ENCODE measurements around the gene NOP58.
"Not testable (repeated sequence)": the region's sequence is repeated elsewhere in the genome, so short reads cannot be mapped to it uniquely, and the experiment has no call there.

The NOP58 gene

GRCh38 chr2:202261531-202261930 is 4.0 kb upstream of the NOP58 start:
- TF ChIP-seq CTCF (IDR thresholded peaks at IDR 0.05; ENCODE audit: low read depth, low read length): no peak
- no peak for DNase-seq (ENCODE audit: extremely low read depth, low read depth)

DNA sequence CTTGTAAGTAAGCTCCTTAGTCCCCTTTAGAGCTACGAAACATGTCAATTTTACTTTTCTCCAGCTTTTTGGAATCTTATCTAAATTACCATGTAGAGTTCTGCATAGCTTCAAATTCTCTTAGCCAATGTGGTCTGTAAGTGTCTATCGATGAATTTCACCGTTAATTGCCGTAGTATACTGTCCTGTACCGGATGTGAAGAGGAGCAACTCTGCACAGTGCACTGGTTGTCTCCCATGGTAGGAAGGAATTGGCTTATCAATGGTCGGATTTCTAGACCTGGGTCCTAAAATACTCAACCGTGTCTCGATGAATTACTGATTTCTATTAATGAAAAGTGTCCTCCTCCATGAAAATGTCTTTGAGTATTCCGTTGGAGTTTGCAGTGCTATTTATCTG is 1.9 kb downstream of the NOP58 start:
- no peak for TF ChIP-seq CTCF (IDR thresholded peaks at IDR 0.05; ENCODE audit: low read depth, low read length)
- no peak for DNase-seq (ENCODE audit: extremely low read depth, low read depth)

- no peak for DNase-seq (ENCODE audit: extremely low read depth, low read depth)
- TF ChIP-seq CTCF (IDR thresholded peaks at IDR 0.05; ENCODE audit: low read depth, low read length): no peak
These were observed 4.0 kb downstream of the NOP58 start for GRCh38 chr2:202269585-202269984.

DNA sequence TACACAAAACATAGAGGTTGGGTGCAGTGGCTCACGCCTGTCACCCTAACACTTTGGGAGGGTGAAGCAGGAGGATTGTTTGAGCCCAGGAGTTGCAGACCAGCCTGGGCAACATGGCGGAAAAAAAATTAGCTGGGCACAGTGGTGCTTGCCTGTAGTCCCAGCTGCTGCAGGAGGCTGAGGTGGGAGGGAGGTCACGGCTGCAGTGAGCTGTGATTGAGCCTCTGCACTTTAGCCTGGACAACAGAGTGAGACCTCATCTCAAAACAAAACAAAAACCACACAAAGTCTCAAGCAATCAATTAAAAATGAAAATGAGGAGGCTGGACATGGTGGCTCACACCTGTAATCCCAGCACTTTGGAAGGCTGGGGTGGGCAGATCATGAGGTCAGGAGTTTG is 4.9 kb downstream of the NOP58 start:
- TF ChIP-seq CTCF (IDR thresholded peaks at IDR 0.05; ENCODE audit: low read depth, low read length): no peak
- DNase-seq (ENCODE audit: extremely low read depth, low read depth): no peak

DNA sequence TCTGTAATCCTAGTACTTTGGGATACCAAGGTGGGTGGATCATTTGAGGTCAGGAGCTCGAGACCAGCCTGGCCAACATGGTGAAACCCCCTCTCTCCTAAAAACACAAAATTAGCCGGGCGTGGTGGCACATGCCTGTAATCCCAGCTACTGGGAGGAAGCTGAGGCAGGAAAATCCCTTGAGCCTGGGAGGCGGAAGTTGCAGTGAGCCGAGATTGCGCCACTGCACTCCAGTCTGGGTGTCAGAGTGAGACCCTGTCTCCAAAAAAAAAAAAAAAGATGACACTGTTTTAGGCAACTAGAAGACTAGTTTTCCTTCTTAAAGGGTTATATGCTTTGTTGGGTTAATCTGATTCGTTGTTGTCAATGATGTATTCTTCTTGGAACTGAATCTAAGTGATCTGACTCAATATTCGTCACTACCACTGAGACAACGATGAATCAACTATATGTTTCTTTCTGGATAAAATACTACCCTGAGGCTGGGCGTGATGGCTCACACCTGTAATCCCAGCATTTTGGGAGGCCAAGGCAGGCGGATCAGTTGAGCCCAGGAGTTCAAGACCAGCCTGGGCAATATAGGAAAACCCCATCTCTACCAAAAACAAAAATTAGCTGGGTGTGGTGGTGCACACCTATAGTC is 10.6 kb downstream of the NOP58 start:
- not testable (repeated sequence) for DNase-seq (ENCODE audit: extremely low read depth, low read depth)

DNA sequence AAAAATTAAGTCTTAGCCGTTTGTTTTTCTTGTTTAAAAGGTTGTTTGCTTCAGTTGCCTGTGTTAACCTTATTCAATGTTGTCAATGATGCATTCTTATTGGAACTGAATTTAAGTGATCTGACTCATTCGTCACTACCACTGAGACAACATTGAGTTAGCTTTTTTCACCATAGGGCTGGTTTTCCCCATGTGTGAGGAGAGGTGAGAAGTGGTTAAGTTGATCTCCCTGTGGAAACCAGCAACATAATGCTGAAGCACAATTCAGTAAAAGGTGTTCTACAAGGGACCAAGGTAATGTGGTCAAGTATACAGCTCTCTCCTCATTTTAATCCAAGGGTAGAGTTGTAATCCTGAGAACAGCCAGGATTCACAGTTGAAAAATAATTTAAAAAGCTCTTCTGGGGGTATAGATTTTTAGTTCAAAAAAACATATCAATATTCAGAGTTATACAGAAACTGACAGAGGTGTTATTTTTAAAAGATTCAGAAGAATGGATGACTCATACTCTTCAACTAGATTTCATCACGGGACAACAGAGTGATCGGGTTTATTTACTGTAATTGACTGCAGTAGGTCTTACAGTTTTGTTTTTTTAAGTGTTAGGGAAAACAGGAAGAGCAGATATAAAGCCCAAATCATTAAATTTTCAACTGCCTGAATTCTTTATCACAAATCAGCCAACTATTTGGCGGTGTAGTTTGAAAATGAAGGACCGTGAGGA is 12.6 kb downstream of the NOP58 start:
- TF ChIP-seq CTCF (IDR thresholded peaks at IDR 0.05; ENCODE audit: low read depth, low read length): no peak
- DNase-seq (ENCODE audit: extremely low read depth, low read depth): no peak

- peak; percentile 67 for TF ChIP-seq CTCF (IDR thresholded peaks at IDR 0.05; ENCODE audit: low read depth, low read length)
- peak; percentile 50 for DNase-seq (ENCODE audit: extremely low read depth, low read depth)
These were observed 13.4 kb downstream of the NOP58 start for GRCh38 chr2:202278944-202279343.

DNA sequence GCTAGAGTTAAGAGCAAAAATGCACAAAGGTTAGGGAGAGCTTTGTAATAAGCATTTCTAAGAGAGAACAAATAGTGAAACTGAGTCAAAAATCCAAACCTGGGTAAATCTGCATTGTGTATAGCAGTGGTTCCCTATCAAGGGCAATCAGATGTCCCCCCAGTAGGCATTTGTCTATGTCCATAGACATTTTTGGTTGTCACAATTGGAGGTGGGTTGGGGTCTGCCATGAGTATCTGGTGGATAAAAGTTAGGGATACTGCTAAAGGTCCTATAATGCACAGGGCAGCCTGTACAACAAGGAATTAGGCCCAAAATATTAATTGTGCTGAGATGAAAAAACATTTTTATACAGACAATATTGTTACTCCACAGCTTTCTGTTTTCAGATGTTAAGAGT is 21.0 kb downstream of the NOP58 start:
- no peak for TF ChIP-seq CTCF (IDR thresholded peaks at IDR 0.05; ENCODE audit: low read depth, low read length)
- no peak for DNase-seq (ENCODE audit: extremely low read depth, low read depth)

Measured in AG09319 (cell line).